HG03039 (cell line): ENCODE measurements around the gene ZNF507.
"Not testable (repeated sequence)": the region's sequence is repeated elsewhere in the genome, so short reads cannot be mapped to it uniquely, and the experiment has no call there.

ENCODE experiments used
- ATAC-seq: cut with Tn5 transposase; IDR thresholded peaks from one replicate; pipeline ENCODE4 v1.9.1; 2021; ENCODE audit warnings: mild to moderate bottlenecking, moderate library complexity; ENCODE audit not compliant: unreplicated experiment

ZNF507 gene

GRCh38 chr19:32367063-32367462, 21.7 kb downstream of the ZNF507 start:
- no peak for ATAC-seq

- ATAC-seq, result no peak
Observed at GRCh38 chr19:32367948-32368536, 22.6 kb downstream of the ZNF507 start.

- no peak for ATAC-seq
Observed at GRCh38 chr19:32368787-32369186, 23.4 kb downstream of the ZNF507 start.

GRCh38 chr19:32372726-32373517, 27.5 kb downstream of the ZNF507 start:
- no peak for ATAC-seq

- no peak for ATAC-seq
Observed at GRCh38 chr19:32373585-32374295, 28.3 kb downstream of the ZNF507 start.

- not testable (repeated sequence) for ATAC-seq
Observed at GRCh38 chr19:32374362-32374761, 29.0 kb downstream of the ZNF507 start.

- not testable (repeated sequence) for ATAC-seq
Observed at GRCh38 chr19:32377088-32377487, 31.7 kb downstream of the ZNF507 start.

GRCh38 chr19:32380269-32380668, 34.9 kb downstream of the ZNF507 start:
- ATAC-seq, result no peak

GRCh38 chr19:32387701-32388392, 42.4 kb downstream of the ZNF507 start:
- no peak for ATAC-seq

GRCh38 chr19:32388393-32388855, 43.0 kb downstream of the ZNF507 start:
- no peak for ATAC-seq

- ATAC-seq, result no peak
Observed at GRCh38 chr19:32392901-32393300, 47.5 kb downstream of the ZNF507 start.

- ATAC-seq, result no peak
Observed at GRCh38 chr19:32396046-32396652, 50.7 kb downstream of the ZNF507 start.

- ATAC-seq, result no peak
Observed at GRCh38 chr19:32397671-32398101, 52.3 kb downstream of the ZNF507 start.

- no peak for ATAC-seq
Observed at GRCh38 chr19:32401992-32402391, 56.6 kb downstream of the ZNF507 start.

- no peak for ATAC-seq
Observed at GRCh38 chr19:32403291-32403995, 58.0 kb downstream of the ZNF507 start.

- no peak for ATAC-seq
Observed at GRCh38 chr19:32404213-32404932, 59.0 kb downstream of the ZNF507 start.

GRCh38 chr19:32404933-32405430, 59.6 kb downstream of the ZNF507 start:
- peak; percentile 15 for ATAC-seq

GRCh38 chr19:32405431-32406160, 60.2 kb downstream of the ZNF507 start, which contains the start of gene DPY19L3:
Gene DPY19L3 (plus strand): TSS chr19:32405770. CDS start chr19:32408254, 2,484 bp downstream.
- peak; percentile 95 for ATAC-seq
